Esophagus squamous epithelium (tissue), 5 donors: ENCODE data around the gene CZIB. TPM values are rescaled to one million over a fixed set of nuclear protein-coding genes. Genes with fewer than 3 reads are reported as not detected.
"Not testable (repeated sequence)": the region's sequence is repeated elsewhere in the genome, so short reads cannot be mapped to it uniquely, and the experiment has no call there.

ENCODE experiments used
- DNase-seq: peaks from one replicate; lab custom pipeline; 2025; lab: John Stamatoyannopoulos, UW
- H3K27ac ChIP-seq, 4 donors: fragments of 200-600 bp; sonication (generic); one replicate each; pipeline ENCODE4 v1.5.1; 2016 to 2019; ENCODE audit warnings: mild to moderate bottlenecking in 1 of 4
- H3K27me3 ChIP-seq, 4 donors: fragments of 200-600 bp; sonication (generic); 1 replicate in 3 of 4; 2 replicates in 1 of 4; pipeline versions ENCODE4 v1.5.1 to v1.6.0; 2017 to 2021; ENCODE audit warnings: antibody characterized with exemption in 1 of 4
- H3K36me3 ChIP-seq, 3 donors: fragments of 200-600 bp; sonication (generic); one replicate each; pipeline ENCODE4 v1.5.1; 2016 to 2019
- H3K4me1 ChIP-seq, 3 donors: fragments of 200-600 bp; sonication (generic); one replicate each; pipeline ENCODE4 v1.5.1; 2017 to 2019
- H3K4me3 ChIP-seq, 4 donors: fragments of 200-600 bp; sonication (generic); 1 replicate in 3 of 4; 2 replicates in 1 of 4; pipeline ENCODE4 v1.5.1; 2016 to 2019; ENCODE audit warnings: mild to moderate bottlenecking in 2 of 4, moderate library complexity in 1 of 4
- H3K9me3 ChIP-seq, 3 donors: fragments of 200-600 bp; sonication (generic); one replicate each; pipeline ENCODE4 v1.5.1; 2016 to 2019
- POLR2A ChIP-seq, 4 donors: fragments of 450-650 bp; IDR thresholded peaks; one replicate each; pipeline ENCODE4 v1.6.1; 2017; ENCODE audit warnings: antibody characterized with exemption in 4 of 4, mild to moderate bottlenecking in 4 of 4, moderate library complexity in 3 of 4
- WGBS, 2 donors: methylation state at CpG; one replicate each; pipeline ENCODE4 v1.1.5; 2018; 5-methylcytosine and 5-hydroxymethylcytosine counted together
- intact Hi-C: fragments of 100-400 bp; cut with DNase I; formaldehyde crosslinking; loops from one replicate; pipeline ENCODE4 v1.15.0; 2022
- total RNA-seq, 4 donors: library from RNA; depleted of rRNA; stranded (reverse); fragments of >200 nt; gene quantifications; one replicate each; pipeline ENCODE4 v1.1.0, GENCODE V29; 2016
- TF ChIP-seq, protein P1 (sequence below), 6 experiments: fragments of 450-650 bp in 4 of 6; fragments of 200-600 bp in 2 of 6; sonication (generic) in 2 of 6; IDR thresholded peaks; one replicate each; pipeline ENCODE4 v1.5.1; 2016 to 2019; ENCODE audit warnings: antibody characterized with exemption in 6 of 6, mild to moderate bottlenecking in 4 of 6, moderate library complexity in 4 of 6
- donor health status: DM: yes; HTN: yes; CAD: no.

The CZIB gene
- total RNA-seq, 4 donors from 2014 or later = 18.7 to 42.9 (median 26.0) TPM

DNA sequence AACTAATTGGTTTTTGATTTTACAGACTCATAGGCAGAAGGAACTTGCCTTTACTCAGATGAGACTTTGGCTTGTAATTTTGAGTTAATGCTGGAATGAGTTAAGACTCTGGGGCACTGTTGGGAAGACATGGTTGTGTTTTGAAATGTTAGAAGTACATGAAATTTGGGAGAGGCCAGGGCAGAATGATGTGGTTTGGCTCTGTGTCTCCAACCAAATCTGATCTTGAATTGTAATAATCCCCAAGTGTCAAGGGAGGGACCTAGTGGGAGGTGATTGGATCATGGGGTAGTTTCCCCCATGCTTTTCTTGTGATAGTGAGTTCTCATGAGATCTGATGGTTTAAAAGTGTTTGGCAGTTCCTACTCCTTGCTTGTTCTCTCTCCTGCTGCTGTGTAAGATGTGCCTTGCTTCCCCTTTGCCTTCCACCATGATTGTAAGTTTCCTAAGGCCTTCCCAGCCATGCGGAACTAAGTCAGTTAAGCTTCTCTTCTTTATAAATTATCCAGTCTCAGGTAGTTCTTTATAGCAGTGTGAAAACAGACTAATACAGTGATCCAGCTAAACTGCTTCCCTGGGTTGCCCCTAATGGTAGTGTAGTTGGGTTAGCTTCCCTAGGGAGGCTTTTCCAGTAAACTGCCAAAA lies 13.6 kb downstream of the CZIB start:
- DNase-seq = no peak
- WGBS, 2 donors = 86 to 92% methylated on average over 1 of the region's 1 CpG
- no peak for TF ChIP-seq POLR2A (IDR thresholded peaks at IDR 0.05)
- TF ChIP-seq, protein P1, sequence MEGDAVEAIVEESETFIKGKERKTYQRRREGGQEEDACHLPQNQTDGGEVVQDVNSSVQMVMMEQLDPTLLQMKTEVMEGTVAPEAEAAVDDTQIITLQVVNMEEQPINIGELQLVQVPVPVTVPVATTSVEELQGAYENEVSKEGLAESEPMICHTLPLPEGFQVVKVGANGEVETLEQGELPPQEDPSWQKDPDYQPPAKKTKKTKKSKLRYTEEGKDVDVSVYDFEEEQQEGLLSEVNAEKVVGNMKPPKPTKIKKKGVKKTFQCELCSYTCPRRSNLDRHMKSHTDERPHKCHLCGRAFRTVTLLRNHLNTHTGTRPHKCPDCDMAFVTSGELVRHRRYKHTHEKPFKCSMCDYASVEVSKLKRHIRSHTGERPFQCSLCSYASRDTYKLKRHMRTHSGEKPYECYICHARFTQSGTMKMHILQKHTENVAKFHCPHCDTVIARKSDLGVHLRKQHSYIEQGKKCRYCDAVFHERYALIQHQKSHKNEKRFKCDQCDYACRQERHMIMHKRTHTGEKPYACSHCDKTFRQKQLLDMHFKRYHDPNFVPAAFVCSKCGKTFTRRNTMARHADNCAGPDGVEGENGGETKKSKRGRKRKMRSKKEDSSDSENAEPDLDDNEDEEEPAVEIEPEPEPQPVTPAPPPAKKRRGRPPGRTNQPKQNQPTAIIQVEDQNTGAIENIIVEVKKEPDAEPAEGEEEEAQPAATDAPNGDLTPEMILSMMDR (IDR thresholded peaks at IDR 0.05) = no peak
- Histone ChIP-seq H3K27ac (no peak overlapping the region), H3K36me3 (peaks cover 16 to 100% (median 28%) of the 10 kb centered on the region in 3 donors), H3K9me3 (peaks cover 0 to 11% (median 0%) of the 10 kb centered on the region in 3 donors), H3K4me3 (no peak overlapping the region), H3K4me1 (peaks cover 0 to 5% (median 3%) of the 10 kb centered on the region in 3 donors), H3K27me3 (no peaks in the 10 kb centered on the region)
- intact Hi-C loops = no loop called here

DNA sequence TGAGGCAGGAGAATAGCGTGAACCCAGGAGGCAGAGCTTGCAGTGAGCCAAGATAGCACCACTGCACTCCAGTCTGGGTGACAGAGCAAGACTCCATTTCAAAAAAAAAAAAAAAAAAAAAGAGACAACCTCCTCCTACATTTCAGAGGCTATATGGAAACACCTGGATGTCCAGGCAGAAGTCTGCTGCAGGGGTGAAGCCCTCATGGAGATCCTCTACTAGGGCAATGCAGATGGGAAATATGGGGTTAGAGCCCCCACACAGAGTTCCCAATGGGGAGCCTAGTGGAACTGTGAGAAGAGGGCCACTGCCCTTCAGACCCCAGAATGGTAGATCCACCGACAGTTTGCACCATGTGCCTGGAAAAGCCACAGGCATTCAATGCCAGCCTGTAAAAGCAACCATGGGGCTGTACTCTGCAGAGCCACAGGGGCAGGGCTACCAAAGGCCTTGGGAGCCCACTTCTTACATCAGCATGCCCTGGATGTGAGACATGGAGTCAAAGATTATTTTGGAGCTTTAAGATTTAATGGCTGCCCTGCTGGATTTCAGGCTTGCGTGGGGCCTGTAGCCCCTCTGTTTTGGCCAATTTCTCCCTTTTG lies 14.2 kb downstream of the CZIB start:
- H3K27ac ChIP-seq, H3K4me3 ChIP-seq, intact Hi-C loops, H3K4me1 ChIP-seq, H3K27me3 ChIP-seq, DNase-seq: not testable (repeated sequence)
- H3K9me3 ChIP-seq = peaks cover 0 to 11% (median 0%) of the 10 kb centered on the region in 3 donors
- WGBS, 2 donors = 83 to 93% methylated on average over 2 to 3 of the region's 3 CpGs
- H3K36me3 ChIP-seq = peaks cover 16 to 100% (median 28%) of the 10 kb centered on the region in 3 donors

DNA sequence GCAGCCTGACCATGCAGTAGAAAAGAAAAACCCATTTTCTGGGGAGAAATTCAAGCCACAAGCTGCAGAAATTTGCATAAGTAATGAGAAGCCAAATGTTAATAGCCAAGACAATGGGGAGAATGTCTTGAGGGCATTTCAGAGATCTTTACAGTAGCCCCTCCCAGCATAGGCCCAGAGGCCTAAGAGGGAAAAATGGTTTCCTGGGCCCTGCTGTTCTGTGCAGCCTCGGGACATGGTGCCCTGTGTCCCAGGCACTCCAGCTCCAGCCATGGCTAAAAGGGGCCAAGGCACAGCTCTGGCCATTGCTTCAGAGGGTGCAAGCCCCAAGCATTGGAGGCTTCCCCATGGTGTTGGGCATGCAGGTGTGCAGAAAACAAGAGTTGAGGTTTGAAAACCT lies 14.9 kb downstream of the CZIB start:
- Histone ChIP-seq H3K36me3 (peaks cover 9 to 100% (median 28%) of the 10 kb centered on the region in 3 donors), H3K4me1 (peaks cover 0 to 15% (median 6%) of the 10 kb centered on the region in 3 donors), H3K9me3 (peaks cover 0 to 11% (median 0%) of the 10 kb centered on the region in 3 donors)
- DNase-seq, intact Hi-C loops, H3K4me3 ChIP-seq, H3K27ac ChIP-seq, H3K27me3 ChIP-seq: not testable (repeated sequence)
- 100% methylated on average over 1 of the region's 1 CpG; no CpG with 5 or more reads in 1 of the 2 donors for WGBS, 2 donors

DNA sequence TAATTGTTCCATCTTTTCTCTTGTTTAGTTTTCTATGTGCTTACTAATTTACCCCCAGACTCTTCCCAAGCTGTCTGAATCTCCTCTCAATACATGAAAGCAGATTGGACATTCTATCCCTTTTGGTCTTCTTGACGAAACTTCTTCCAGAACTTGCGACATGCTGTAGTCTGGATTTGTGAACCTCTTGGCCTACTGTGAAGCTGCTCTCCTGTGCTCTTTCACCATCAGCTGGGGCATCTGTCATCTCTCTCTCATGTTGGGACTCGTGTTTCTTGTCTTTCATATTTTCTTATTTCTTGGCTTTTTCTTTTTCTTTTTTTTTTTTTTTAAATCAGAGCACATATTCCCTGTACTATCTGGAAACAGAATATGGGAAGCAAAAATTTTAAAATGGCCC lies 17.0 kb downstream of the CZIB start:
- no peak overlapping the region for H3K4me3 ChIP-seq
- peaks cover 4 to 81% (median 23%) of the 10 kb centered on the region in 3 donors for H3K36me3 ChIP-seq
- peaks cover 0 to 11% (median 0%) of the 10 kb centered on the region in 3 donors for H3K9me3 ChIP-seq
- WGBS, 2 donors = 89 to 97% methylated on average over 3 of the region's 3 CpGs
- peaks cover 8 to 36% (median 13%) of the 10 kb centered on the region in 3 donors for H3K4me1 ChIP-seq
- intact Hi-C loops = no loop called here
- no peak overlapping the region for H3K27ac ChIP-seq
- TF ChIP-seq POLR2A (IDR thresholded peaks at IDR 0.05) = no peak
- TF ChIP-seq, protein P1 (IDR thresholded peaks at IDR 0.05) = no peak
- no peaks in the 10 kb centered on the region for H3K27me3 ChIP-seq
- no peak for DNase-seq

DNA sequence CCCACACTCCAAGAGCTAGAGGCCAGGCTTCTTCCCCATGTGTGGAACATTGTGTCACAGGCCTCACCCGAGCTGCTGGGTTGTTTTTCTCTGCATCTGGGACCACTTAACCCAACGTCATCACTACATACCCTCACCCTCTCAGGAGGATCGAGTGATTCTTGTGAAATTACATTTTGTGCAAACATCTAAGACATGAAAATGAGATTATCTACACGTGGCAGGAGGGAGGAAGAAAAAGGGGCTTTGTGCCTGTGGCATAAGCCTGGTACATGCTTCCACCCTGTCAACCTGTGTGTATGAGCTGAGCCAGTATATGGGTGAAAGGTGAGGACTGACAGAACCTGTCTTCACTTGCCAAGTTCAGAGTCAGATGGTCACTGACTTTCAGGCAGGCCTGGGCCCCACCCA lies 22.2 kb downstream of the CZIB start:
- H3K4me3 ChIP-seq = peak overlapping the region in 3 of 4 donors; percentile 68 to 95 (median 76)
- 16 to 22% methylated on average over 4 of the region's 4 CpGs for WGBS, 2 donors
- H3K27me3 ChIP-seq = no peaks in the 10 kb centered on the region
- H3K9me3 ChIP-seq = no peaks in the 10 kb centered on the region
- intact Hi-C loops = no loop called here
- DNase-seq = no peak
- H3K4me1 ChIP-seq = peaks cover 23 to 68% (median 26%) of the 10 kb centered on the region in 3 donors
- peak overlapping the region; percentile 88 to 99 (median 97) for H3K27ac ChIP-seq
- peaks cover 0 to 29% (median 9%) of the 10 kb centered on the region in 3 donors for H3K36me3 ChIP-seq
- TF ChIP-seq POLR2A (IDR thresholded peaks at IDR 0.05) = peak in 1 of 4 donors; percentile 36
- TF ChIP-seq, protein P1 (IDR thresholded peaks at IDR 0.05) = no peak
